GM12872 (cell line): ENCODE results near the gene NNAT.

Experiments
- TF ChIP-seq, protein P1 (sequence below): IDR thresholded peaks from 3 replicates; pipeline ENCODE4 v1.5.1; 2011; ENCODE audit warnings: low read depth, mild to moderate bottlenecking, low read length, moderate library complexity; ENCODE audit not compliant: insufficient read depth

The NNAT gene, protein sequence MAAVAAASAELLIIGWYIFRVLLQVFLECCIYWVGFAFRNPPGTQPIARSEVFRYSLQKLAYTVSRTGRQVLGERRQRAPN

DNA sequence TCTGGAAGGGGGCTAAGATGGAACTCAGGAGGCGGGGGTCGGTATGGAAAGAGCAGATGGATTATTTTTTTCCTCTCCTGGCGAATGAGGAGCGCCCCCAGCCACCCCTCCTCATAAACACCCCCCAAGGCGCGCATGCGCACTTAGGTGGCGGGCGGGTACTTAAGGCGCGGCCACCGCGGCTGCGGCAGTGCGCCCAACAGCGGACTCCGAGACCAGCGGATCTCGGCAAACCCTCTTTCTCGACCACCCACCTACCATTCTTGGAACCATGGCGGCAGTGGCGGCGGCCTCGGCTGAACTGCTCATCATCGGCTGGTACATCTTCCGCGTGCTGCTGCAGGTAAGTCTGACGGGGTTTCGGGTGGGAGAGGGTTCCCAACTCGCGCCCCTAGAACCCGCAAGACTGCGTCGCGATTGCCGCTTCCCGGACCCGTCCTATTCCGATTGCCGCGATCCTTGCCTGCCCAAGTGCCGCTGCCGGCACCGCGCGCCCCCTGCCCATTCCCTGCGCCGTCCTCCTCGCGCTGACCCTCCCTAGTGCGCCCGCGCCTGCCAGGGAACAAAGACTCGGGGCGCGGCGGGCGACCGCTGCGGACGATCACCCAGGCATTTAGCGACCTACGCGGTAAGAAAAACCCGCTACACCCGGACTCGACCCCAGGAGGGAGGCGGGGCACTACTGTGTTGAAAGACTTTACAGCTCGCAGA is at the start of gene NNAT:
Gene NNAT (plus strand): TSS at position 190 of the 711 bp plus-strand sequence. CDS start 82 bp downstream, at position 272.
- TF ChIP-seq, protein P1, sequence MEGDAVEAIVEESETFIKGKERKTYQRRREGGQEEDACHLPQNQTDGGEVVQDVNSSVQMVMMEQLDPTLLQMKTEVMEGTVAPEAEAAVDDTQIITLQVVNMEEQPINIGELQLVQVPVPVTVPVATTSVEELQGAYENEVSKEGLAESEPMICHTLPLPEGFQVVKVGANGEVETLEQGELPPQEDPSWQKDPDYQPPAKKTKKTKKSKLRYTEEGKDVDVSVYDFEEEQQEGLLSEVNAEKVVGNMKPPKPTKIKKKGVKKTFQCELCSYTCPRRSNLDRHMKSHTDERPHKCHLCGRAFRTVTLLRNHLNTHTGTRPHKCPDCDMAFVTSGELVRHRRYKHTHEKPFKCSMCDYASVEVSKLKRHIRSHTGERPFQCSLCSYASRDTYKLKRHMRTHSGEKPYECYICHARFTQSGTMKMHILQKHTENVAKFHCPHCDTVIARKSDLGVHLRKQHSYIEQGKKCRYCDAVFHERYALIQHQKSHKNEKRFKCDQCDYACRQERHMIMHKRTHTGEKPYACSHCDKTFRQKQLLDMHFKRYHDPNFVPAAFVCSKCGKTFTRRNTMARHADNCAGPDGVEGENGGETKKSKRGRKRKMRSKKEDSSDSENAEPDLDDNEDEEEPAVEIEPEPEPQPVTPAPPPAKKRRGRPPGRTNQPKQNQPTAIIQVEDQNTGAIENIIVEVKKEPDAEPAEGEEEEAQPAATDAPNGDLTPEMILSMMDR: no peak

DNA sequence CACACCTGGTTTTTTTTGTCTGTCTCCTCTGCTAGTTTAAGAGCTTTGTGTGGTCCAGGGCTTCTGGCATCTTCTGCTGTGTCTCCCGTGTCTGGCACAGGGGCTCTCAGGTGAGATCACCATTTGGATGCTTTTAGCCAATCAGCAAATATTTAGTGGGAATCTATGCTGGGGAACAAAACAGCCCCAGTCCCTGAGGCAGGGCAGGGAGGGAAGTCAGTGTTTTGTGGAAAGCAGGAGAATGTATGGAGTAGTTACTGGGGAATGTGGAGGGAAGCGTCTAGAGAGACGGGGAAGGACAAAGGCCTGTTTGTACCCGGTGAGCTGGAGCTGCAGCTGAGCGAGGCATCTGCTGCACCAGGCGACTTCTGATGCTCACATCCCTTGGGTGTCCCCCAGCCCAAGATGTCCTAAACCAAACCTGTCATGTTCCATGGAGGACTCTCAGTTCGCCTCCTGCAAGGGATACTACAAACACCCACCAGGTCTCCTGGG is 49.3 kb upstream of the NNAT start:
- TF ChIP-seq, protein P1: no peak

DNA sequence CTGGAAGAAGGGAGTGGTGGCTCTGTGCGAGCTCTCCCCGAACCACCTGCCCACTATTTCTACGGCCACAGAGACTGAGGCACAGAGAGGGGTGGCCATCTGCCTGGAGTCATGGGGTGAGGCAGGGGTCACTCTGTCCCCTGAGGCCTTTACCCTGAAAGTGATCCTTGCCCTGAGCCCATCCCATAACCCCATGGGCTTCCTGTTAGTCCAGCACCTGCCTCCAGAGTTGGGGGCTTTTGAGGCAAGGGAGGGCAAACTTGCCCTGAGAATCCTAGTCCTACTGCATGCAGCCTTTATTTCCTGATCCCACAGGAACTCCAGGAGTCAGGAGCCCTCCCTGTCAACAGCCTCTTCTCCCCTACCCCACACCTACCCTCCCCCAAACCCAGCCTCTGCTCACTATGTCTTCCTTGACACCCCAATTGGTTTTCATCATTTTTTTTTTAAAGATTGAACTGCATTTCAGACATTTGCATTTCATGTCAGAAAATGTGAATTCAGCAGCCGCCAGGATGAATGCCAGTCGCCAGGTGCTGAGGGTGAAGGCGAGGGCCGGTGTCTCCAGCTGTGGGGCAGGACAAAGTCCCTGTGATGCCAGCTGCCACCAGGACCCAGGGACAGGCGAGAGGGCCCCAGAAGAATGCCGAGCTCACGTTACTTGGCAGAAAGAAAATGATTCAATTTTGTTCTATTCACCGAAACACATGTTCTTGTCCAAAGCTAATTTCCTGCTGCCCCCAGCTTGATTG is 47.6 kb upstream of the NNAT start:
- TF ChIP-seq, protein P1: no peak

DNA sequence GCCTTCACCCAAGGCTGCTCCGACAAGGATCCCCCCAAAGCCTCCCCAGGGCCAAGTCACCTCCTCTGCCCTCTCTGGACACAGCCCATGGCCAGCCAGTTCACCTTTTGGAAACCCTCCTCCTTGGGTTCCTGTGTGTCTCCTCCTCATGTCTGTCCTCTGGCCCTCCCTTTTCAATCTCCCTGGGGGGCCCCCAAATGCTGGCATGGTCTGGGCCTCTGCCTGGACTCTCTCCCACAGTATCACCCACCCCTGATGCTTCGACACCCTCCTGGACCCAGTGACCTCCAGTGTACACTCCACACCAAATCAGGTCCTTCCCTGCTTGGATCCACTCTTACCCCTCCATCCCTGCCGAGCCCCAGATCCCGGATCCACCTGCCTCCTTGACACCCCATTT is 46.7 kb upstream of the NNAT start:
- TF ChIP-seq, protein P1: no peak

DNA sequence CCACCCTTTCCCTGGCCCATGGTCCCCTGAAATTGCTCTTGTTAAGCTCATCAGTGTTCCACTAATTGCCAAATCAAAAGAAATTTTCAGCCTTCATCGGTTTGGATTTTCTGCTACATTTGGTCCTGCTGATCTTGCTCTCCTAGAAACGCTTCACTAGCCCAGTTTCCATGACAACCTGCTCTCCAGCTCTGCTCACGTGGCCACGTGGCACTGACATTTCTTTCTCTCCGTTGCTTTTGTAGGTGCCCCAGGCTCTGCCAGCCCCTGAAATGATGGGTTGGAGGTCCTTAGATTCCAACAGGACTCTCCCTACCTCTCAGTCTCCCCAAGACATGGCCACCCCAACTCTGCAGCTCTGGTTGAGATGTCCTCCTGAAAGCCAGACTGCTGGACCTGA is 45.8 kb upstream of the NNAT start:
- TF ChIP-seq, protein P1: no peak

DNA sequence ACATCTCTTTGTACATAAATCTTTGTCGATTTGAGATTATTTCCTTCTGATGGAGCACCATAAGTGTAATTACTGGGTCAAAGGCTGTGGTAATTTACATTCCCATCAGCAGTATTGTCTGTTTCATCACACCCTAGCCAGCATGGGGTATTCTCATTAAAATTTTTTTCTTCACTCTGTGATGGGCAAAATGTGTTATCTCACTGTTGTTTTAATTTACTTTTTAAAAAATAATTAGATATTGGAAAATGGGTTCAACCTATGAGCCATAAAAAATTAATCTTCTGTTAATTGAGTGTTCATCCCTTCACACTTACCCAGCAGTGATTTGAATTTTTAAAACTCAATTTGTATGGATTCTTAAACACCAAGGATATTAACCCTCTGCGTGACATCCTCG is 44.0 kb upstream of the NNAT start:
- TF ChIP-seq, protein P1: no peak

DNA sequence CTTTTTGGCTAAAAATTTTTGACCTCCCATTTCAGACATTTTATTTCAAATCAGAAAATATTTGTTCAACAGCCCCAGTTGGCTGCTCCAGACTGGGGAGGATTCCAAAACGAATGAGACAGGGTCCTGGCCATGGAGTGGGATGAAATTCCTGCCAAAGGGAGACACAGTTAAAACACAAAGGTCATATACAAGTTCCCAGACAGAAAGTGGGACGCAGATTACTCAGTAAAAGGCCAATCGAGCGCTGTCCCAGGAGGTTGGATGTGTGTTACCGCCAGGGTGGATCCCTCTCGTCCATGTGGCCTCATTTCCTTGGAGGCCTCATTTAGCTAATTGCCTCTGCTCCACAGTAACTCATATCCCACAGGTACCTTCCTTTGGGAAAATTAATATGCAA is 41.8 kb upstream of the NNAT start:
- TF ChIP-seq, protein P1: no peak
